ENCODE results near the gene NFIB.

The NFIB gene

DNA sequence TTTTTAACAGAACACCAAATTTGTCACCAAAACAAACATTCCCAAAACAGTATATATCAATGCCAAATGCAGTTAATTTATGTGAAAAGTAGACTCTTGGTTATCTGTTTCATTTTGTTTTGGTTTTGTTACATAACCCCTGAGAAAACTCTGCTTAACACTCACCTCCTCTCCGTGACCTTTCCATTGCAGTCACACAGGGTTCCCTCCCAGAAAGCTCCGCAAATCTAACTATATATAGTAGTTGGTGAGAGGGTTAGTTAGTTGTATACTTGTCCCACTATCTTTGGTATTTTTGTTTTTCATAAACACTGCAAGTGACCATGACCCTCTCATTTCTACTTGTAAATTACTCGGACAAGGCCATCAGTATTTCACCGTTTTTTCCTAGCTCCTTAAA is 25.5 kb downstream of the NFIB start:
- TF ChIP-seq, protein P1, sequence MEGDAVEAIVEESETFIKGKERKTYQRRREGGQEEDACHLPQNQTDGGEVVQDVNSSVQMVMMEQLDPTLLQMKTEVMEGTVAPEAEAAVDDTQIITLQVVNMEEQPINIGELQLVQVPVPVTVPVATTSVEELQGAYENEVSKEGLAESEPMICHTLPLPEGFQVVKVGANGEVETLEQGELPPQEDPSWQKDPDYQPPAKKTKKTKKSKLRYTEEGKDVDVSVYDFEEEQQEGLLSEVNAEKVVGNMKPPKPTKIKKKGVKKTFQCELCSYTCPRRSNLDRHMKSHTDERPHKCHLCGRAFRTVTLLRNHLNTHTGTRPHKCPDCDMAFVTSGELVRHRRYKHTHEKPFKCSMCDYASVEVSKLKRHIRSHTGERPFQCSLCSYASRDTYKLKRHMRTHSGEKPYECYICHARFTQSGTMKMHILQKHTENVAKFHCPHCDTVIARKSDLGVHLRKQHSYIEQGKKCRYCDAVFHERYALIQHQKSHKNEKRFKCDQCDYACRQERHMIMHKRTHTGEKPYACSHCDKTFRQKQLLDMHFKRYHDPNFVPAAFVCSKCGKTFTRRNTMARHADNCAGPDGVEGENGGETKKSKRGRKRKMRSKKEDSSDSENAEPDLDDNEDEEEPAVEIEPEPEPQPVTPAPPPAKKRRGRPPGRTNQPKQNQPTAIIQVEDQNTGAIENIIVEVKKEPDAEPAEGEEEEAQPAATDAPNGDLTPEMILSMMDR (IDR thresholded peaks at IDR 0.05; ENCODE audit: low read depth, low read length), result no peak
- no peak overlapping the region for H3K4me3 ChIP-seq (ENCODE audit: low read depth, low read length)

DNA sequence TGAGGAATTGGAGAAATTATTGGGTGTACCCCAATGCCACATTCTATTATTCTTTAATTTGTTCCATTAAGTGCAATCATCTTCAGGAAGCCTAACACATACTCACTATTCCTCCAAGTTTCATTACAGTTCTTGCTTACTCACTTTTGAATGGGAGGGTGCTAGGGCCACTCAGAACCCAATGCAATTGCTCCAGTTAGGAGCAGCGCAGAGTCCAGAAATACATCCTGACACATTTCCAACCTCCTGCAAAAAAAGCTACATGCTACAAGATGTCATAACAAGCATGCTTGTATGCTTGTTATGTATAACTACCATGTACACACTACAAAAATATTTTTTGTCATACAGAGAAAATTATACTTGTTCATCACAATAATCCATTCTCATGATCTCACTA is 27.8 kb downstream of the NFIB start:
- TF ChIP-seq, protein P1 (IDR thresholded peaks at IDR 0.05; ENCODE audit: low read depth, low read length), result no peak
- no peak overlapping the region for H3K4me3 ChIP-seq (ENCODE audit: low read depth, low read length)

DNA sequence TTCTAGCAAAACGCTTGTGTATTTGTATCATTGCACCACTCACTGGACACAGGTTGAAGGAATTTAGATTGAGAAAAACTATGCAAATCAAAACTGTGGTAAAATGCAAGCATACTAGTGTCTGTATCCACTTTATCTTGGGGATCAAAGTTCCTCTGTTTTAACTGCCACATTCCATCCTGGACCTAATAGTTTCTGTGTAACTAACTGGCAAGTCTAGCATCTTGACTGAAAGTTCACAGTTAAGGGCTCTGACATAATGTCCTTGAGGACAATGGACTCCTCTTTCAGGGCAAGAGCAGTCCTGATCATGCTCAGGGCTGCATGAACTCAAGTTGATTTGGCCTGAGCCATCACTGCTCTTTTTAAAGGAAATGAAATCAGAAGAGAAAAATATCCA is 30.7 kb downstream of the NFIB start:
- H3K4me3 ChIP-seq (ENCODE audit: low read depth, low read length), result no peak overlapping the region
- TF ChIP-seq, protein P1 (IDR thresholded peaks at IDR 0.05; ENCODE audit: low read depth, low read length), result no peak

DNA sequence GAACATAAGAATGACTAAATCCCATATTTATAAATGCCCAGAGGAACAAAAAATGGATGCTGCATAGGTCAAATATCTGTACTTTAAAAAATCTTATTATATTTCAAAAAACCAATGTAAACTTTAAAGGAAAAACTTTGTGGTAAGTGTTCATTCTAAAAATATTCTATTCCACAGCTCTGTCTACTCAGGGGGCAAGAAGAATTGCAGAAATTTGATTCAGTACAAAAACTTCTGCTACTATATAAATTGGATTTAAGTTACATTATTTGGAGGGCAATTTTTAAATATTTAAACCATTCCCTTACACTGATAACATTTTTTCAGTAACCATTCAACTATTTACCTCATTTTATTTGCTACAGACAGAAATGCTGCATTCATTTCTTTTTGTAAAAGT is 32.1 kb downstream of the NFIB start:
- no peak overlapping the region for H3K4me3 ChIP-seq (ENCODE audit: low read depth, low read length)
- TF ChIP-seq, protein P1 (IDR thresholded peaks at IDR 0.05; ENCODE audit: low read depth, low read length), result no peak

DNA sequence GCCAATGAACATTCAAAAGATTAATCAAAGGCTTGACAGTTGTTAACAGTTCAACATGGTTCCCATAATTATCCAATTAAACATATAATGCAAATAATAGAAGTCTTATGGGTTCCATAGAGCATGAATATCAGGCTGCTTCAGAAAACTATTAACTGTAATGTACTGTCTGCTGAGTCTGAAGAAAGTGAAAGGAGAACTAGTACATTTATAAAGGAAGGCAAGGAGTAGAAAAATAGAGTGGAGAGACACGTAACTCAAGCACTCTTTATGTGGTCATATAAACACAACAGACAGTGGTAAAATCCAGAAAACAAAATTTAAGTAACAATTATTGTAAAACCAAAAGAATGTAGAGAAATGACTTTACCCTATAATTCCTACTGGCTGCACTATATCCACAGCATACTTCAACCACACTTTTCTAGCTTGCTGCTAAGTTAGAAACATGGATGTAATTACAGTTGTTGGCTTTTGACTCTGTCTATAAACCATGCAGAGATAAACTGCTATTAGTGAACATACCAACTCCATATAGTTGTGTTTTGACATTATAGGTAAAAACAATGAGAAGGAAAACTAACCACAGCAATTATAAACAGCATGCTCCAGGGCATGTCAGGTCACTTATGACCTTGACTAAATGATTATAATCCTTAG is 32.7 kb downstream of the NFIB start:
- TF ChIP-seq, protein P1 (IDR thresholded peaks at IDR 0.05; ENCODE audit: low read depth, low read length), result no peak
- no peak overlapping the region for H3K4me3 ChIP-seq (ENCODE audit: low read depth, low read length)

DNA sequence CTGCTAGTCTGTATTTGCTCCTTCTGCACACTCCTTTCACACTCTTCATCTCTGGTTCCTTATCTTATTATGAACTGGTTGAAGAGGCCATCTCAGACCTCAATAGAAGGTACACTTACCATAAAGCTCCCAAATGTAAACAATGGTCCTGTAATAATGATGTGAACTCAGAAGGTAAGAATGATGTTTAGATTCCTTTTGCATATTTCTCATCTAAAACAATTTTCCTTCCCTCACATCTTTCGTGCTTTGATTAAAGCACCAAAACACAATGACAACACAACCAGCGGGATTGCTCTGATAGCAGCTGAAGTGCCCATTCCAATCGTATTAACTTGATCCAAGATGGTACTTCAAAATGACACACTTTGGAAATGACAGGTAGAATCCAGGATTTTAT is 34.3 kb downstream of the NFIB start:
- H3K4me3 ChIP-seq (ENCODE audit: low read depth, low read length), result no peak overlapping the region
- TF ChIP-seq, protein P1 (IDR thresholded peaks at IDR 0.05; ENCODE audit: low read depth, low read length), result no peak

DNA sequence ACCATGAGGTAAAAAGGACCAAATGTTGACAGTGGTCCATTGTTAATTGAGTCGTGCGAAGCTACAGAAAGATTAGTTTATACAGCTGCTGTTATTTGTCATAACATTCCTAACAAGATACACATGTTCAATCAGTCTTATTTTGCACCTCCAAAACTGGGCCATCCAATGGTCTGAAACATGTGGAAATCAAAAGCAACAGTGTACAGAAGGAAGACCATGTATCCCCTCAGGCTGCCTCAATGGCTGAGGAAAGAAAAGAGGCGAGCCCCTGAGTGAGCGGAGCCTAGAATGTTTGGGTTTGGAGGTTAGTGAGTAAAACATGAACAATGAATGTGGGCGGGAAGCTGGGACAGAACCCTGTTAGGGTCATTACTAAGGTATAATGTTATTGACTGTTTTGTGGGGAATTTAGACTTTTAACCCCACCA is 35.6 kb downstream of the NFIB start:
- TF ChIP-seq, protein P1 (IDR thresholded peaks at IDR 0.05; ENCODE audit: low read depth, low read length), result no peak

More for the DNA sequence above, 35.6 kb downstream of the NFIB start:
- H3K4me3 ChIP-seq (ENCODE audit: low read depth, low read length), result no peak overlapping the region

Measured in WI38 (cell line).